ENCODE measurements around the gene SPATC1L.

SPATC1L gene

GRCh38 chr21:46119637-46120271 lies 64.5 kb downstream of the SPATC1L start:
- H3K79me2 ChIP-seq (ENCODE audit: insufficient read depth, low read length) = no peaks in the 10 kb centered on the region
- H3K4me1 ChIP-seq (ENCODE audit: insufficient read depth, low read length, severe bottlenecking) = no peaks in the 10 kb centered on the region
- no peak overlapping the region for H2AFZ ChIP-seq (ENCODE audit: low read length)
- no peaks in the 10 kb centered on the region for H3K9me2 ChIP-seq (ENCODE audit: low read depth, low read length)
- H4K20me1 ChIP-seq (ENCODE audit: insufficient read depth, low read length) = no peaks in the 10 kb centered on the region
- no peaks in the 10 kb centered on the region for H3F3A ChIP-seq (ENCODE audit: insufficient read depth, low read length)
- TF ChIP-seq EZH2 (IDR thresholded peaks at IDR 0.05; ENCODE audit: borderline replicate concordance, low read length) (no peak), CTCF (IDR thresholded peaks at IDR 0.05; ENCODE audit: low read length) (no peak)
- H3K9ac ChIP-seq (ENCODE audit: low read length) = no peak overlapping the region
- H3K9me3 ChIP-seq (ENCODE audit: low read length) = 0 out of 2 replicates have a peak, but pooled peaks cover 2% of the 10 kb centered on the region
- H3K4me2 ChIP-seq (ENCODE audit: low read length) = no peak overlapping the region
- H3K36me3 ChIP-seq (ENCODE audit: insufficient read depth, low read length) = no peaks in the 10 kb centered on the region; the same call in 1 of the 2 replicates
- H3K27ac ChIP-seq (ENCODE audit: low read depth, low read length, poor library complexity, severe bottlenecking) = no peak overlapping the region
- peaks cover 4% of the 10 kb centered on the region; the same call in 1 of the 2 replicates for H3K27me3 ChIP-seq (ENCODE audit: insufficient read depth, low read length)
- no peak overlapping the region for H3K4me3 ChIP-seq (ENCODE audit: low read depth, low read length, poor library complexity, severe bottlenecking)

- H3K9me2 ChIP-seq (ENCODE audit: low read depth, low read length) = no peaks in the 10 kb centered on the region
- H3K36me3 ChIP-seq (ENCODE audit: insufficient read depth, low read length) = no peaks in the 10 kb centered on the region; the same call in 1 of the 2 replicates
- H3K4me2 ChIP-seq (ENCODE audit: low read length) = no peak overlapping the region
- H3K4me1 ChIP-seq (ENCODE audit: insufficient read depth, low read length, severe bottlenecking) = no peaks in the 10 kb centered on the region
- no peaks in the 10 kb centered on the region for H3F3A ChIP-seq (ENCODE audit: insufficient read depth, low read length)
- H3K27ac ChIP-seq (ENCODE audit: low read depth, low read length, poor library complexity, severe bottlenecking) = no peak overlapping the region
- TF ChIP-seq CTCF (IDR thresholded peaks at IDR 0.05; ENCODE audit: low read length) (no peak), EZH2 (IDR thresholded peaks at IDR 0.05; ENCODE audit: borderline replicate concordance, low read length) (no peak)
- H3K27me3 ChIP-seq (ENCODE audit: insufficient read depth, low read length) = peaks cover 5% of the 10 kb centered on the region; the same call in 1 of the 2 replicates
- H3K79me2 ChIP-seq (ENCODE audit: insufficient read depth, low read length) = no peaks in the 10 kb centered on the region
- H2AFZ ChIP-seq (ENCODE audit: low read length) = no peak overlapping the region
- H3K9ac ChIP-seq (ENCODE audit: low read length) = no peak overlapping the region
- no peaks in the 10 kb centered on the region for H4K20me1 ChIP-seq (ENCODE audit: insufficient read depth, low read length)
- 0 out of 2 replicates have a peak, but pooled peaks cover 2% of the 10 kb centered on the region for H3K9me3 ChIP-seq (ENCODE audit: low read length)
- H3K4me3 ChIP-seq (ENCODE audit: low read depth, low read length, poor library complexity, severe bottlenecking) = no peak overlapping the region
Measured at GRCh38 chr21:46119144-46119636, 65.1 kb downstream of the SPATC1L start.

- Histone ChIP-seq H3K36me3 (ENCODE audit: insufficient read depth, low read length) (no peaks in the 10 kb centered on the region; the same call in 1 of the 2 replicates), H3K27me3 (ENCODE audit: insufficient read depth, low read length) (peaks cover 5% of the 10 kb centered on the region; the same call in 1 of the 2 replicates)
Measured at GRCh38 chr21:46118316-46119143, 65.7 kb downstream of the SPATC1L start.

More at GRCh38 chr21:46118316-46119143, 65.7 kb downstream of the SPATC1L start:
- TF ChIP-seq EZH2 (IDR thresholded peaks at IDR 0.05; ENCODE audit: borderline replicate concordance, low read length) (no peak), CTCF (IDR thresholded peaks at IDR 0.05; ENCODE audit: low read length) (no peak)
- Histone ChIP-seq H3K79me2 (ENCODE audit: insufficient read depth, low read length) (no peaks in the 10 kb centered on the region), H3K9ac (ENCODE audit: low read length) (no peak overlapping the region), H3K9me2 (ENCODE audit: low read depth, low read length) (no peaks in the 10 kb centered on the region), H3K9me3 (ENCODE audit: low read length) (0 out of 2 replicates have a peak, but pooled peaks cover 2% of the 10 kb centered on the region), H3K27ac (ENCODE audit: low read depth, low read length, poor library complexity, severe bottlenecking) (no peak overlapping the region), H3K4me1 (ENCODE audit: insufficient read depth, low read length, severe bottlenecking) (no peaks in the 10 kb centered on the region), H3K4me2 (ENCODE audit: low read length) (no peak overlapping the region), H2AFZ (ENCODE audit: low read length) (no peak overlapping the region), H4K20me1 (ENCODE audit: insufficient read depth, low read length) (no peaks in the 10 kb centered on the region), H3F3A (ENCODE audit: insufficient read depth, low read length) (no peaks in the 10 kb centered on the region), H3K4me3 (ENCODE audit: low read depth, low read length, poor library complexity, severe bottlenecking) (no peak overlapping the region)

Measured in OCI-LY1 (cell line).